Endothelial cell of umbilical vein (primary cell): ENCODE data around the gene RNF19B. TPM values are rescaled to one million over a fixed set of nuclear protein-coding genes. Genes with fewer than 3 reads are reported as not detected.

Source experiments
- BruUV-seq: library from RNA; stranded (reverse); fragments of 400-500 nt; replicated peaks from 2 replicates; lab custom pipeline; 2021; lab: Mats Ljungman, UMichigan
- CTCF ChIA-PET: fragments of 300-600, 350-600 bp; sonication (Branson Sonifier 250); formaldehyde crosslinking; loops from one replicate; lab custom pipeline; 2021; ENCODE audit warnings: antibody characterized with exemption, inconsistent platforms; lab: Charles Lee
- POLR2A ChIA-PET: fragments of 300-600, 350-600 bp; sonication (Branson Sonifier 250); formaldehyde crosslinking; loops from one replicate; lab custom pipeline; 2021; ENCODE audit warnings: antibody characterized with exemption, inconsistent platforms; lab: Charles Lee
- DNase-seq: peaks from one replicate; pipeline ENCODE4 v3.0.0-alpha.2; 2011; ENCODE audit warnings: low read depth, low spot score
- FAIRE-seq: peaks from 2 replicates; lab custom pipeline; 2011; peaks lifted over from hg19 to GRCh38; lab: Jason Lieb, UNC
- H2AFZ ChIP-seq: 2 replicates; pipeline ENCODE4 v1.6.0; 2012; ENCODE audit warnings: low read depth, low read length, control low read depth, inconsistent platforms
- H3K27ac ChIP-seq: 2 replicates; pipeline ENCODE4 v1.5.1; 2011; ENCODE audit warnings: low read depth, mild to moderate bottlenecking, control low read depth, low read length, moderate library complexity; ENCODE audit not compliant: insufficient read depth
- H3K27me3 ChIP-seq, 2 experiments: 2 replicates each; pipeline versions ENCODE4 v1.6.0 to v1.6.1; 2011; ENCODE audit warnings: low read length in 2 of 2, mixed read lengths in 1 of 2; ENCODE audit not compliant: control insufficient read depth in 2 of 2, insufficient read depth in 2 of 2
- H3K36me3 ChIP-seq, 2 experiments: 2 replicates in 1 of 2; 3 replicates in 1 of 2; pipeline ENCODE4 v1.5.1; 2011; ENCODE audit warnings: low read length in 2 of 2, mild to moderate bottlenecking in 1 of 2, moderate library complexity in 1 of 2; ENCODE audit not compliant: control insufficient read depth in 2 of 2, insufficient read depth in 2 of 2; ENCODE audit errors: extremely low read depth in 1 of 2
- H3K4me1 ChIP-seq: 3 replicates; pipeline ENCODE4 v1.5.1; 2011; ENCODE audit warnings: mild to moderate bottlenecking, low read length; ENCODE audit not compliant: control insufficient read depth, insufficient read depth; ENCODE audit errors: extremely low read depth
- H3K4me2 ChIP-seq: 2 replicates; pipeline ENCODE4 v1.6.1; 2011; ENCODE audit warnings: low read length, control low read depth, mixed read lengths; ENCODE audit not compliant: insufficient read depth
- H3K4me3 ChIP-seq, 3 experiments: fragments of 200-600 bp in 1 of 3; sonication (generic), shearing (Covaris generic) in 1 of 3; replicated peaks in 1 of 3; 2 replicates each; pipeline ENCODE4 v1.5.1; 2011 to 2016; ENCODE audit warnings: control low read depth in 3 of 3, low read length in 3 of 3, mild to moderate bottlenecking in 2 of 3, inconsistent platforms in 1 of 3, low read depth in 1 of 3, moderate library complexity in 1 of 3; ENCODE audit not compliant: insufficient read depth in 1 of 3
- H3K79me2 ChIP-seq: 2 replicates; pipeline ENCODE4 v1.6.0; 2012; ENCODE audit warnings: low read length, inconsistent platforms; ENCODE audit not compliant: control insufficient read depth, insufficient read depth
- H3K9ac ChIP-seq: replicated peaks from 2 replicates; pipeline ENCODE3; 2011; ENCODE audit warnings: low read length, control low read depth; ENCODE audit not compliant: insufficient read depth; ENCODE audit errors: extremely low read depth
- H3K9me1 ChIP-seq: replicated peaks from 3 replicates; pipeline ENCODE4 v1.6.0; 2011; ENCODE audit warnings: mild to moderate bottlenecking, low read length; ENCODE audit not compliant: control insufficient read depth, insufficient read depth; ENCODE audit errors: extremely low read depth
- H3K9me3 ChIP-seq: replicated peaks from 2 replicates; pipeline ENCODE4 v1.5.1; 2012; ENCODE audit warnings: low read length, inconsistent platforms; ENCODE audit not compliant: control insufficient read depth, insufficient read depth
- H4K20me1 ChIP-seq: replicated peaks from 2 replicates; pipeline ENCODE3; 2011; ENCODE audit warnings: mild to moderate bottlenecking, low read length; ENCODE audit not compliant: control insufficient read depth, insufficient read depth; ENCODE audit errors: extremely low read depth
- EZH2 ChIP-seq: IDR thresholded peaks from 2 replicates; pipeline ENCODE4 v1.6.1; 2012; ENCODE audit warnings: borderline replicate concordance, low read depth, mild to moderate bottlenecking, moderate library complexity, low read length, inconsistent platforms; ENCODE audit not compliant: severe bottlenecking
- FOS ChIP-seq: IDR thresholded peaks from 2 replicates; pipeline ENCODE4 v1.6.1; 2011; ENCODE audit warnings: mild to moderate bottlenecking, low read length, moderate library complexity, borderline replicate concordance; ENCODE audit not compliant: insufficient read depth
- JUN ChIP-seq: IDR thresholded peaks from 2 replicates; pipeline ENCODE4 v1.6.1; 2011; ENCODE audit warnings: borderline replicate concordance, low read depth; ENCODE audit not compliant: insufficient read length, insufficient read depth
- MAX ChIP-seq: IDR thresholded peaks from 2 replicates; pipeline ENCODE4 v1.6.1; 2011; ENCODE audit not compliant: insufficient read depth, insufficient read length
- POLR2A ChIP-seq: IDR thresholded peaks from 2 replicates; pipeline ENCODE4 v1.6.1; 2012; ENCODE audit warnings: low read depth, mild to moderate bottlenecking, control low read depth, low read length
- POLR2AphosphoS5 ChIP-seq: IDR thresholded peaks from 2 replicates; pipeline ENCODE4 v1.6.1; 2012; ENCODE audit warnings: low read depth, mild to moderate bottlenecking, control low read depth, low read length, moderate library complexity; ENCODE audit not compliant: insufficient read depth
- dilution Hi-C: fragments of 300-500 bp; cut with MboI; formaldehyde crosslinking; loops from one replicate; pipeline ENCODE4 v1.15.0; 2019; ENCODE audit warnings: low sequenced_read_pairs; ENCODE audit not compliant: extremely low pct_ligation_motif_present
- intact Hi-C: fragments of 100-400 bp; cut with micrococcal nuclease; formaldehyde crosslinking; loops from one replicate; pipeline ENCODE4 v1.10.0; 2022
- polyA plus RNA-seq, 4 experiments: library from polyadenylated mRNA; depleted of rRNA in 3 of 4; stranded (reverse) in 3 of 4; unstranded in 1 of 4; fragments of >200 nt; gene quantifications; 2 replicates each; pipeline versions ENCODE4 v1.2.1 to v1.2.3, GENCODE V29; 2011 to 2012; ENCODE audit warnings: missing spikeins in 1 of 4
- total RNA-seq: library from RNA; stranded (reverse); gene quantifications from 2 replicates; pipeline ENCODE4 v1.2.3, GENCODE V29; 2021
- TF ChIP-seq, protein P1 (sequence below), 2 donors: IDR thresholded peaks; 1 replicate in 1 of 2; 2 replicates in 1 of 2; pipeline ENCODE4 v1.5.1; 2011; ENCODE audit warnings: low read length in 2 of 2, mild to moderate bottlenecking in 2 of 2, moderate library complexity in 2 of 2, control low read depth in 1 of 2, inconsistent platforms in 1 of 2, low read depth in 1 of 2; ENCODE audit not compliant: insufficient read depth in 1 of 2; ENCODE audit errors: extremely low read depth in 1 of 2

Gene RNF19B
- total and polyA plus RNA-seq, 2 donors (not counting 3 experiments of a cell fraction or from before 2014, with no cell fraction given), result 19.2 to 25.6 TPM

DNA sequence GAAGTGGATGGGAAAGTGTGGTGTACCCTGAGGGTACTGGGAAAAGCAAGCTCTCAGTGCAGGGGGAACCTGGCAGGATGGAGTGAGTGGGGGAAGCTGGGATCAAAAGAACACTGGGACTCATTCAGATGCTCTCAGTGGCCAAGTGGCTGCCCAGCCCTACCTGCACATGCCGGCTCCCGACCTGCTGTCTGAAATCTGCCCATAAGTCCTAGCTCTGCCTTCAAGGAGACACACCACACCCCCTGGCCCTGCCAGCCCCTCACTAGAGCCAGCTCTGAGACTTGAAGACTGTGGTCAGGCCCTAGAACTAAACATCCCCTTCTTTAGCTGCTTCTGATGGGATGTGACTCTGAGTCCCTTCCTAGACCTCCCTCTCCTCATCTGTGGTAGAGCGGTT lies 65.7 kb downstream of the RNF19B start:
- H3K9me1 ChIP-seq, result no peaks in the 10 kb centered on the region
- no peaks in the 10 kb centered on the region for H3K79me2 ChIP-seq
- FAIRE-seq (no peak), DNase-seq (no peak)
- H2AFZ ChIP-seq, result no peak overlapping the region
- POLR2A ChIA-PET, result no interaction called here
- CTCF ChIA-PET, result interaction anchor here (1.4 kb wide), 1 partner anchor 12 kb away, joined by 5 read pairs; no protein-coding TSS in a partner anchor
- H3K4me1 ChIP-seq, result peaks cover 13% of the 10 kb centered on the region
- H3K9ac ChIP-seq, result no peak overlapping the region
- no peak overlapping the region for H3K4me2 ChIP-seq
- dilution Hi-C loops (no loop called here), intact Hi-C loops (no loop called here)
- H3K4me3 ChIP-seq, result no peak overlapping the region
- no peaks in the 10 kb centered on the region for H3K36me3 ChIP-seq
- peaks cover 0 to 3% of the 10 kb centered on the region in 2 experiments for H3K27me3 ChIP-seq
- TF ChIP-seq EZH2, result no peak
- TF ChIP-seq FOS, result no peak
- no peak for TF ChIP-seq POLR2AphosphoS5
- no peak for TF ChIP-seq JUN
- TF ChIP-seq MAX, result no peak
- TF ChIP-seq POLR2A, result no peak
- TF ChIP-seq, protein P1, sequence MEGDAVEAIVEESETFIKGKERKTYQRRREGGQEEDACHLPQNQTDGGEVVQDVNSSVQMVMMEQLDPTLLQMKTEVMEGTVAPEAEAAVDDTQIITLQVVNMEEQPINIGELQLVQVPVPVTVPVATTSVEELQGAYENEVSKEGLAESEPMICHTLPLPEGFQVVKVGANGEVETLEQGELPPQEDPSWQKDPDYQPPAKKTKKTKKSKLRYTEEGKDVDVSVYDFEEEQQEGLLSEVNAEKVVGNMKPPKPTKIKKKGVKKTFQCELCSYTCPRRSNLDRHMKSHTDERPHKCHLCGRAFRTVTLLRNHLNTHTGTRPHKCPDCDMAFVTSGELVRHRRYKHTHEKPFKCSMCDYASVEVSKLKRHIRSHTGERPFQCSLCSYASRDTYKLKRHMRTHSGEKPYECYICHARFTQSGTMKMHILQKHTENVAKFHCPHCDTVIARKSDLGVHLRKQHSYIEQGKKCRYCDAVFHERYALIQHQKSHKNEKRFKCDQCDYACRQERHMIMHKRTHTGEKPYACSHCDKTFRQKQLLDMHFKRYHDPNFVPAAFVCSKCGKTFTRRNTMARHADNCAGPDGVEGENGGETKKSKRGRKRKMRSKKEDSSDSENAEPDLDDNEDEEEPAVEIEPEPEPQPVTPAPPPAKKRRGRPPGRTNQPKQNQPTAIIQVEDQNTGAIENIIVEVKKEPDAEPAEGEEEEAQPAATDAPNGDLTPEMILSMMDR (IDR thresholded peaks at IDR 0.05; ENCODE audit: extremely low read depth in 1 of 2, insufficient read depth in 1 of 2, low read depth in 1 of 2, low read length in 2 of 2), result no peak
- H4K20me1 ChIP-seq, result no peaks in the 10 kb centered on the region
- no TSS peak for BruUV-seq
- H3K27ac ChIP-seq, result no peak overlapping the region
- H3K9me3 ChIP-seq, result no peaks in the 10 kb centered on the region
